HG03108 (cell line): Measurements from ENCODE around the gene FAM76A.

Experiments
- ATAC-seq: cut with Tn5 transposase; IDR thresholded peaks from one replicate; pipeline ENCODE4 v1.9.1; 2021; ENCODE audit warnings: moderate library complexity; ENCODE audit not compliant: unreplicated experiment

FAM76A gene

DNA sequence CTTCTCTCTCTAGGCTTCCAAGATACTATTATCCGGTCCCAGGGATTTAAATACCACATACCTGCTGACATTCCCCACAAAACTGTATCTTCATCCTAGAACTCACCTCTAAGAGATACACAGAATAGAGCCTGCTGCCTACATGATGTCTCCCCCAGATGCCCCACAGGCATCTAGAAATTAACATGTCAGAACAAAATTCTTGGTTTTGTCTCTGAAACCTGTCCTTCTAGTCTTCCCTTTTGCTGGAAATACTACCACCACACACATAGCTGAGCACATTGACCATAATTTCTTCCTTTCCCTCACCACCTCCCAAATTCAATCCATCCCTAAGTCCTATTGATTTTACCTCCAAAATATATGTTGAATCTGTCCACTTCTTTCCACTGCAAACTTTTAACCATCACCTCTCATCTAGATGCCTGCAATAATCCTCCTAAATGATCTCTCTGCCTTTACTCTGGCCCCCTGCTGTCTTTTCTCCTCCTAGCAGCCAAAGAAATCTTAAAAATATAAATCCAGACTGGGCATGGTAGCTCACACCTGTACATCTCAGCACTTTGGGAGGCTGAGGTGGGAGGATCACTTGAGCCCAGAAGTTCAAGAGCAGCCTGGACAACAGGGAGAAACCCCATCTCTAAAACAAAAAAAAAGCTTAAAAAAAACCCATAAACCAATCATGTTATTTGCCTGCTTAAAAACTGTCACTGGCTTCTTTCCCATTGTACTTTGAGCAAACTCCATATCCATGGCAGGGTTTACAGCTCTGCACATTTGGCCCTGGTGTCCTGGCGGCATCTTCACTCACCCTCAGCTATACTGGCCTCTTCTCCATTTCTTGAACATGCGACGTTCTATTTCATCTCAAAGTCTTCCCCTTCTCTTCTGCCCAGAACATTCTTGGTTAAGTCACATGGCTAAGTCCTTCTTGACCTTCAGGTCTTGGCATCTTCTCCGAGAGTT is 6.2 kb upstream of the FAM76A start:
- no peak for ATAC-seq

DNA sequence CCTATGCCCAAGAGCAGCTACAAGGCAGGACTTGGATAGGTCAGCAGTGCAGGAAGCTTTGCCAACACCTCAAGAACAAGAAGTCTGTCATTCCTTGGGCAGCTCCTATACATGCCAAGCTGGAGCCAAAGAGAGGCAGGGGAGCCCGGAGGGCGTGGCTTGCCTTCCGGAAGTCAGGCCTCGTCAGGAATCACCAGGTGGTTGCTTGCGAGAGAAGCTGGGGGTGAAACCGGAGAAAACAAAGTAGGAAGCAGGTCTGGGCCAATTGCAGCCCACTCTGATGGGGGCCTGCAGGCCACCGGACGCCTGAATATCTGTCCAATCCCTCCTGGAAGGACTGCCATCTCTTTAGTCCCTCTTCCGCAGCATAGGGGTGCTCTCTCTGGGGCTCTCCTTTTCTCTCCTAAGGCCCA is 794 bp upstream of the FAM76A start:
- no peak for ATAC-seq

DNA sequence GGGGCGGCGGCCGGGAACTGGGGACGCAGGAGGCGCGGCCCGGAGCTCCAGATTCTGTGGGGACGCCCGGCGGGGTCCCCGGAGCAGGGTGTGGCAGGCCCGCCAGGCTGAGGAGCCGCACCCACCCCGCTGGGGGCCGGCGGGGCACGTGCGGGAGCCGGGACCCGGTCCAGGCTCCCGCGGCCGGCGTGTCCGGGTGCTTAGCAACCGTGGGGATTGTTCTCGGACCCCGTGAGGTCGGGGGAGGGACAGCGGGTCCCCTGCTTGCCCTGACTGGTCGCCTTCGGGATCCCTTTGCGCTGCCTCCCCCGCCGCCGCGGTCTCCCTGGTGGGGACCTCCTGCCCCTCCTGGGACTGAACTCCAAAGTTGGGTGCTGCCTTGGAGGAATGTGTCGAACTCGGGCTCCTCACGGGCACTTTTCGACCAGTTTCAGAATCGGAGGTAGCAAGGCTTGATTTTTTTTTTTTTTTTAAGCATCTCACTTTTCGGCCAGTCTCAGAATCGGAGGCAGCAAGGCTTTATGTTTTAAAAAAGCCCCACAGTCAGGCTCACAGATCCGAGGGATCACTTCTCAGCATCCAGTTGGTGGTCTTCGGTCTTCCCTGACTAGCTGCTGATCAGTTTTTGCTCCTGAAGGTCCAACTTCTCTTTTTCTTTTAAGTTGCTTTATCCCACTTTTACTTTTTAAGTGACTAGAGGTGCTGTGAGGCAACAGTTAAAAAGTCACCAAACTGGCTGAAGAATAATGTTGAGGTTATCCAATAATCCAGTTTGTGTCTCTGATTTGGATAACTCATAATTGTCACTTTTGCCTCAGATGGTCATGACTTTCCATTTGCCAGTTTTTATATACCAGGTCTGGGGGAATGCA is 648 bp downstream of the FAM76A start:
- peak; percentile 22 for ATAC-seq

DNA sequence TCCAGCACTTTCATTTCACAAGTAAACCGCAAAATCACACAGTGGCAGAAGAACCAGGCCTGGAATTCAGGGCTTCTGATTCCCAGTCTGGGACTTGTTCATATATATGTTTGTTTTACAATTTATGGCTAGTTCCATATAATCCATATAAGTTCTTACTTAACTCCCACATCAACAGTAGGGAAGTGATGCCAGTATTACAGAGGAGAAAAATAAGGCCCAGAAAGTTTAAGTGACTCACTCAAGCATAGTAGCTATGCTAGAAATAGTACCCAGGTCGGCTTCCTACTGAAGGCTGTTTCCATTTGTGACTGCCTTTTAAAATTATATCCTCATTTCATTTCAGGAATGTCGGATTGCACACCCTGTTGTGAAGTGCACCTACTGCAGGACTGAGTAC is 1.4 kb downstream of the FAM76A start:
- no peak for ATAC-seq

DNA sequence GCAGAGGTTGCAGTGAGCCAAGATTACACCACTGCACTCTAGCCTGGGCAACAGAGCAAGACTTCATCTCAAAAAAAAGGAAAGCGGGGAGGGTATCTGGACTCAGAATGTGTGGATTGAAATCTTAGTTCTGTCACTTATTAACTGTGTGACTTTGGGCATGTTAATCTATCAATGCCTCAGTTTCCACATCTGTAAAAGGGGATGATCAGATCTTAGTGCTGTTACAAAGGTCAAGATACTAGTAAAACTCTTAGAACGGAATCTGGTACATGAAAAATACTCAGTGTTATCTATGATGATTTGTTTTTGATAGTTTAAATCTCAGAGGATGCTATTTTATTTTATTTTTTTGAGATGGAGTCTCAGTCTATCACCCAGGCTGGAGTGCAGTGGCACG is 10.5 kb downstream of the FAM76A start:
- ATAC-seq, result no peak

DNA sequence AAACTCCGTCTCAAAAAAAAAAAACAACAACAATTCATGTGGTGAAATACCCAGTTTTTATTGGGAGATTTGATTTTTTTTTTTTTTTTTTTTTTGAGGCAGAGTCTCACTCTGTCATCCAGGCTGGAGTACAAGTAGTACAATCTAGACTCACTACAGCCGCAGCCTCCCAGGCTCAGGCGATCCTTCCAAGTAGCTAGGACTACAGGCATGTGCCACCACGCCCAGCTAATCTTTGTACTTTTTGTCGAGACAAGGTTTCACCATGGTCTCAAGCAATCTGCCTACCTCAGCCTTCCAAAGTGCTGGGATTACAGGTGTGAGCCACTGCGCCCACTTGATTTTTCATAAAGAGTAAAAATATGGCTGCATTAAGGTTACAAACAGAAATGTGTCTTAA is 15.4 kb downstream of the FAM76A start:
- no peak for ATAC-seq

DNA sequence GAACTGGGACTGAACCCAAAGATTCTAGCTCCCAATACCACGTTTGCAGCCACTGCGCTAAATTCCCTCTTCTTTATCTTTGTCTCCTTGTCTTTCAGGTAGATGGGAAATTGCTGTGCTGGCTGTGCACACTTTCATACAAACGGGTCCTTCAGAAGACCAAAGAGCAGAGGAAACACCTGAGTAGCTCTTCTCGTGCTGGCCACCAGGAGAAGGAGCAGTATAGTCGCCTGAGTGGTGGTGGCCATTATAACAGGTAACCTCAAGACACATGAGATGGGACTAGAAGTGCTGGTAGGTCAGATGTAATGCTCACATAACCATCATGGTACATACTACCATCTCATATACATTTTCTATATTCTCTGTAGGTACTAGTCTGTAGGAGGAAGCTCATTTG is 18.8 kb downstream of the FAM76A start:
- ATAC-seq, result no peak

DNA sequence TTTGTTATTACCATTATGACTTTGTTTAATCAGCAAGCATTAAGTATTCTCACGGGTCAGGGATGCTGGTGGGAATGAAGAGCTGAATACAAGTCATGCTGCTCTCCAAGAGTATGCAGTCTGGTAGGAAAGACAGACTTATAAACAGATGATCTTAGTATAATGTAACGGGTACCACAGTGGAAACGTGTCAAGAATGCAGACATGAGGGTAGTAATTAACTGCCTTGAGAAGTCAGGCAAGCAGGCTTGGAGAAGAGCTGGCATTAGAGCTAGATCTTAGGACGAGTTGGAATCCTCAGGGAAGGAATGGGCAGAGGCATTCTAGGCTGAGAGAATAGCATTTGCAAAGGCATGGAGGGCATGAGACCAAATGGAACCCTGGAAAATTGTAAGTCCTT is 19.7 kb downstream of the FAM76A start:
- ATAC-seq, result no peak

DNA sequence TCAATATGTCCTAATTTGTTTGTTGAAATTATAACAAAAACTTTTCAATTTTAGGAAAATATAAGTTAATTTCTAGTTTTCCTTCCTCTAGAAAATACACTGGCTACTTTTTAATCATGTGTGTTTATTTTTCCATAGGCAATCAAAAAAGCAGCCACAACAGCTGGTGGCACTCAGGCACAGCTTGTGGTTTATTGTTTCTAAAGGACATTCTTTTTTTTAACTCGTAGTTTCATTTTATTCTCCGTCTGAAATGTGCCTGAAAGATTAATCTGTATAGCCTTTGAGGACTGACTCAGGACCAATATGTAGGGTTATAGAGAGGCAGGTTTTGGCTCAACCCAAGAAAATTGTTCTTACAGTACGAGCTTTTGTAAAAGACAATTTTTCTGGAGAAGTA is 26.6 kb downstream of the FAM76A start:
- ATAC-seq, result no peak

DNA sequence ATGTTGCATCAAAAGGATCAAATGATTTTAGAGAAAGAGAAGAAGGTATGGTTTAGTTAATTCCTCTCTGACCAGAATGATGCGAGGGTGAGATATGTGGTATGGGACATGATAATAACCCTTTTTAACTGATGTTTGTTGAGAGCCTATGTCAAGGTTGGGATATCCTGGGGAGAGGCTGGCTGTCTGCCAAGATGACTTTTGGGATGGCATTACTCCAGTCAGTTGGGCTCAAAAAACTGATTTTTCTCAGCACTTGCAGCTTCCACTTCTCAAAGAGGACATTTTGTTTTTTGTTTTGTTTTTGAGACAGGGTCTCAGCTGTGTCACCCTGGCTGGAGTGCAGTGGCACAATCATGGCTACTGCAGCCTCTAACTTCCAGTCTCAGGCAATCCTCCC is 29.5 kb downstream of the FAM76A start:
- ATAC-seq, result no peak

DNA sequence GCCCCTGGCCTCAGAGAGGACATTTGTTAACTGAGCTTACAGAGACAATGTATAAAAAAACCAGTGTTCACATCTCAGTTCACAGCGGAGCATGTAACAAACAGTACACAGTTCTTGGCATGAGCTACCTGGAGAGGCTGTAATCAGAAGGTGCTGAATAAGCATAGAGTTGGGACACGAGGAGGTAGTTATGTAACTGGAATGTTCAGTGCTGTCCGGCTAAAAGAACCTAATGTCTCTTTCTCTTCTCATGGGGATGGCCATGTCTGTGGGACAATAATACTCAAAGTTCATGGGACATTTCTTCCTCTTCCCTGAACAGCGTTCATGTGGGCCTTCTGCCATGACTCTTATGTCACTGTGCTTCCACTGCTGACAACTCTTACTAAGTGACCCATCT is 30.1 kb downstream of the FAM76A start:
- no peak for ATAC-seq

DNA sequence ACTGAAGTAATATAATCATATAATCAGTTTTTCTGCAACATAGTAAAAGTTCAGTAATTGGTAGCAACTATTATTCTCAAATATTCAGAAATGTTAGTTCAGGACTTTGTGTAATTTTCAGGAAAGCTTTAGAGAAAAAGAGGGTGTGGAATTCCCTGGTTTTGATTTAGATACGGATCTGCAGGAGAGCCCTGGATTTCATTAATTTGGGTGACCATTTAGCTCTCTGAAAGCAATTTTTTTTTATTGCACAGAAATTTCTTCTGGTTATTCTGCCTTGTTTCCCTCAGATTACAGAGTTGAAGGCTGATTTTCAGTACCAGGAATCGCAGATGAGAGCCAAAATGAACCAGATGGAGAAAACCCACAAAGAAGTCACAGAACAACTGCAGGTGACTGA is 33.5 kb downstream of the FAM76A start:
- ATAC-seq, result no peak

DNA sequence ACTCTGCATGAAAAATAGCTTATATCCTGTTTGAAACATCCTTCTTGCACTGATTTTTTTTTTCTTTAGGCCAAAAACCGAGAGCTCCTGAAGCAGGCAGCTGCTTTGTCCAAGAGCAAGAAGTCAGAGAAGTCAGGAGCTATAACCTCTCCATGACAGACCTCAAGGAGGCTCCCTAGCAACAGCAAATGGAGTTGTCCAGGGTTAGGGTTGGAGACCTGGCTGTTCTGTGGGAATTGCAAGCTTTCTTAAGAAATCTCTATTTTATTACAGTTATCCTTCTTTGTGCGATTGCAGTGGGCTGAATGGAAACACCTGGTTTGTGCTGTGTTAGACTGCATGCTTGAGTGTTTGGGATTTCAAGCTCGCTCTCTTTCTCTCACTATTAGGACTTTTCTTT is 34.7 kb downstream of the FAM76A start:
- no peak for ATAC-seq

DNA sequence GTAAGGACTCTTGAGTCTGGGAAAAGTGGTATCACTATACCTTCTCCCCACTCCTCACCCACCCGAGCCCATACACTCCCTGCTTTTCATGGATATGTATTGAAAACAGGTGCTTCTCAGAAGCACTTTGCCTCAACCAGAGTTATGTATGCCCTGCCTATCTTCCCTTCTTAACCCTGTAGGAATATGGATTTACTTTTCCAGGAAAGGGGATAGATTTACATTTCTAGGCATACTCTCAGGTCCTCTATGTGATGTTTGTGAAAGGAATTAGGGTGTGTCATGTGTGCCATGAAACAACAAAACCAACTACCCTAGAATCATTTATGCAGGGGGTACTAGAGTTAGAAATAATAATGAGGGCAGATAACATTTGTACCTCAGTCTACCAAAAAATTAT is 36.3 kb downstream of the FAM76A start:
- no peak for ATAC-seq

DNA sequence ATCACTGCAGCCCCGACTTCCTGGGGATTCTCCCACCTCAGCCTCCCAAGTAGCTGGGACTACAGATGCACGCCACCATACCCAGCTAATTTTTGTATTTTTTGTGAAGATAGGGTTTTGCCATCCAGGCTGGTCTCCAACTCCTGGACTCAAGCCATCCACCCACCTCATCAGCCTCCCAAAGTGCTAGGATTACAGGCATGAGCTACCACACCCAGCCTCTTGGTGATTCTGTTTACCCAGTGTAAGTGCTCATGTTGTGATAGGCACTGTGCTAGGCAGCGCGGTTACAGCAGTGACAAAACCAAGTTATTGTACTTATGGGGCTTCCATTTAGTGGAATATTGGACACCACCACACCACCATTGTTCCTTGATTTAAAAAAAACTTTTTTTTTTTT is 37.6 kb downstream of the FAM76A start:
- ATAC-seq, result no peak

DNA sequence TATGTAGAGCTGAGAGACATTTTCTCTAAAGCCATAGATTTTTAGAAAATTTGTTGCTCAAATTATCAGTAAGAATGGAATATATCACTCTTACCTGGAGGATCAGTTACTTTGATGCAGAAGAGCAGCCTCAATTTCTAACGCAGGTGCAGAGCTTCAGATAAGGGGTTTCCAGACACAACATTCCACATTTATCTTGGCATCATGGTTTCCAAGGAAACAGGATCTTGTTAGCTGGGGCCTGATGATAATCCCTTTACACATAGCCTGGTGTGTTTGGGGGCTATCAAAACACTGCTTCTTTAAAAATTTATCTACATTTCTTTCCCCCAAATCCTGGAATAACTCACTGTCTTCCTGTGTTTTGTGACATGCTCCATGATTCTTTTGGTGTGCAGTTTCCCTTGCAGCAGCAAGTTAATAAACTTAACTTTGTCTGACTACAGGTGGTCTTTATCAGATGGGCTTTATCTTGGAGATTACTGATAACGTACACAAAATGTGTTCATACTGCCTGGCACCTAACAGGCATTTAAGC is 44.6 kb downstream of the FAM76A start:
- no peak for ATAC-seq

DNA sequence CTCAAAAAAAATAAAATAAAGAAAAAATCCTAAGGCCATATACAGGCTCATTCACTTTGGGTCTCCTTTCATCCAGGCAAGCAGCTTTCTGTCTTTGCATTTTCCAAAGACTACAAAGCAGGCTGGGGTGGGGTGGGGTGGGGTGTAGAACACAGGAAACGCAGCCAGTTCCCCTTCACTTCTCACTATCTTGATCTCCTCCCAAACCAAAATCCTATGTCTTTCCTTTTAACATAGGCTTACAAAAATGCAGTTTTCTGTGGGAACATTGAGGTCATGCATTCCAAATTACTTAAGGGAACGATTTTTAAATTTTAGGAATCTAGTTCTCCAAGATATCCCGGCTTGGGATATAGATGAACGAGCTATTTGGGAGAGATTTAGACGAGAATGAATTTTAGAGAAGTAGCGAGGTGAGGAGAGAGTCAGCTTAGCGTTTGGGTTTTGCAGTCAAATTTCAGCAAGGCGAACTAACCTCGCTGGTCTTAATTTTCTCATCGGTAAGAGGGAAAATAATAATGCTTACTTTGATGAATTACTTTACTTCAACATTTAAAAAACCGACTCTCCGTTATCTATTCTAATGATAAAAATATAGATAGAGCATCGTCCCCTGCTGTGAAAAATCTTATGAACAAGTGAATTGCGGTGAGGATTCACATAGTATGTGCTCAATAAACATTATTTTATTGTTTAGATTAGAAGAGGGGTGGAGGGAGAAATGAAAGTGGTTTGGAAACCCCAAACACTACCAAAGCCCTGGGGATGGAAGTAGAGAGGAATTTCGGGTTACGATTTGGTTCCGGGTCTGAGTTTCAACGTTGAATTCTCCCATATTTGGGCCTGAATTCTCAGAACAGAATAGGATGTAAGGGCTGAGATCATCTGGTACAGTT is 46.5 kb downstream of the FAM76A start:
- no peak for ATAC-seq

DNA sequence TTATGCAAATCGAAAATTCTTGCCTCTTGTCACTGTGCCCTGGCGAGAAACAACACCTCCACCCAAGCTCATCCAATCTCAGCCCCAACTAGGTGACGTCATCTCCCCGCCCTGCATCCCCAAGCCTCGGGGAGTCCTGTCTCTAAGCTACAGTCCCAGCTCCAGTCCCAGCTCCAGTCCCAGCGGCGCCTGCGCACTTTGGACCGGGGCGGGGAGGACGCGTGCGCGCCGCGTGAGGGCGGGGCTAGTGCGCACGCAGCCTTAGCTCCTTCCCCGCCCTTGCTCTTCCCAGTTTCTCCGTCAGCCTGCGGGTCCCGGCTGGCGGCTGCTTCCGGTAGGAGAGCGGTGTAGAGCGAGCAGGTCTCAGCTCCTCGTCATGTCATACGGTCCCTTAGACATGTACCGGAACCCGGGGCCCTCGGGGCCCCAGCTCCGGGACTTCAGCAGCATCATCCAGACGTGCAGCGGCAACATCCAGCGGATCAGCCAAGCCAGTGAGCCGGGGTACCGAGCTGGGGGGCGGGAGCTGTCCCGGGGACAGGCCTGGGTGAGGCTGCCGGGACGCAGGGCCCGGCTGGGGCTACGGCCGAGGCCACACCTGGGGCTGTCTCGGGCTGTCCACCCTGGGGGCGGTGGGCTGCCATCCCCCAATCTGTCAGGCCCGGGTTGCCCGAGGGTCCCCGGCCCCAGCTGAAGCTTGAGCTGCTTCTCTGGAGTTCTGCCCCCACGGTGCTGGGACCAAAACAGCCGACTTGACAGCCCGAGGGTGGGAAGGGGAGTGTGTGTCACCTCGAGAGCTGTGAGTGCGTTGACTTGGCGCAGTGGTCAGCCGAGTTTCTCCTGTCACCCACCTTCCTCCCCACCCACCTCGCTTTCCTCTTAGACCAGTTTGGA is 47.4 kb downstream of the FAM76A start, which contains the start of gene STX12:
Gene STX12, plus strand, starts transcription at position 288 of the 894 bp plus-strand sequence. Its CDS starts 89 bp downstream, at position 377.
- peak; percentile 87 for ATAC-seq

DNA sequence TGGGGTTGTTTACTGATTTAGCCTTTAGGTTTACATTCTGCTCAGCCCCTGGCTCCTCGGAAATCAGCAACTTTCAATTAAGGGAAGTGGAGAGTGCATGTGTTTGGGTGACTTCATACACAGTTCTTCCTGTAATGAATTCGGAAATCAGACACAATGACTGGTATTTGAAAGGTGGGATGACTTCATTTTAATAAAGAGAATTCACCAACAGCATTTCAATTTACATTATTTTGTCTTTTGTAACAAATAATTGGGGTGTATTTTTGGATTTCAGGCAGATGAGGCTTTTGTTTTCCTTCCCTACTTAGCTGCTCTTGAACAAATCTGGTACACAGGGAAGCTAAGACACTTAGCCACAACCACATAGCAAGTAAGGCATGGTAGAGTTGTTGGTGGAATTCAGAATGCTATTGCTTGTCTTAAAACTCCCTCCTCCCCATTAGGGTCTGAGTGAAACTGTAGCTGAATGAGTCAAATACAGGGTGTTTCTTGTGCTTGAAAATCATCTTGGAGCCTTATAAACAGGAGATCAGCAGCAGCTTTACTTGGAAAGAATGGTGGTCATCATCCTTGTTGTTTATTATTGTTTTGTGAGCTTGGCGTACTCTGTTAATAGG is 48.2 kb downstream of the FAM76A start:
- ATAC-seq, result peak; percentile 8
